Subcutaneous preadipocyte (primary cell): ENCODE results near the gene MYO7A. TPM values are rescaled to one million over a fixed set of nuclear protein-coding genes. Genes with fewer than 3 reads are reported as not detected.

Source experiments
- total RNA-seq: library from RNA; depleted of rRNA; stranded (reverse); fragments of >200 nt; gene quantifications from 2 replicates; pipeline ENCODE4 v1.2.3, GENCODE V29; 2012

The MYO7A gene
- under 0.01 TPM in 1 of 2 replicates, not detected in the other for total RNA-seq

DNA sequence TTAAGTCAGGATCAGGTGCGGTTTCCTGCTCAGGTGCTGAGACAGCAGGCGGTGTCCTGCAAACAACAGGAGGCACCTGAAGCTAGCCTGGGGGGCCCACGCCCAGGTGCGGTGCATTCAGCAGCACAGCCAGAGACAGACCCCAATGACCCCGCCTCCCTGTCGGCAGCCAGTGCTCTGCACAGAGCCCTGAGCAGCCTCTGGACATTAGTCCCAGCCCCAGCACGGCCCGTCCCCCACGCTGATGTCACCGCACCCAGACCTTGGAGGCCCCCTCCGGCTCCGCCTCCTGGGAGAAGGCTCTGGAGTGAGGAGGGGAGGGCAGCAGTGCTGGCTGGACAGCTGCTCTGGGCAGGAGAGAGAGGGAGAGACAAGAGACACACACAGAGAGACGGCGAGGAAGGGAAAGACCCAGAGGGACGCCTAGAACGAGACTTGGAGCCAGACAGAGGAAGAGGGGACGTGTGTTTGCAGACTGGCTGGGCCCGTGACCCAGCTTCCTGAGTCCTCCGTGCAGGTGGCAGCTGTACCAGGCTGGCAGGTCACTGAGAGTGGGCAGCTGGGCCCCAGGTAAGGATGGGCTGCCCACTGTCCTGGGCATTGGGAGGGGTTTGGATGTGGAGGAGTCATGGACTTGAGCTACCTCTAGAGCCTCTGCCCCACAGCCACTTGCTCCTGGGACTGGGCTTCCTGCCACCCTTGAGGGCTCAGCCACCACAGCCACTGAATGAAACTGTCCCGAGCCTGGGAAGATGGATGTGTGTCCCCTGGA is at the start of gene MYO7A:
Gene MYO7A (plus strand): TSS at position 327 of the 772 bp plus-strand sequence. CDS start 2,389 bp downstream, outside the sequence.

GRCh38 chr11:77102246-77103210 is 25.5 kb upstream of the MYO7A start, which contains the start of gene OMP:
TSS of gene OMP (plus strand) at chr11:77102840. CDS start at chr11:77102840, 0 bp downstream.

Other genes starting within 250 kb of the MYO7A start
- not detected in 2 replicates for gene B3GNT6, start 93.8 kb upstream of the MYO7A start, total RNA-seq
- gene CAPN5, start 61.3 kb upstream of the MYO7A start, total RNA-seq: 17.3 and 29.1 TPM in 2 replicates
- 0.37 and 0.98 TPM in 2 replicates for gene OMP, start 25.4 kb upstream of the MYO7A start, total RNA-seq
- not detected in 2 replicates for gene GDPD4, start 173.4 kb downstream of the MYO7A start, total RNA-seq